Prostate gland (tissue), 2 donors: ENCODE results near the gene DOC2B.

ENCODE experiments used
- CTCF ChIP-seq, 4 experiments: fragments of 200-600 bp in 2 of 4; fragments of 450-650 bp in 2 of 4; sonication (generic) in 2 of 4; IDR thresholded peaks; 1 replicate in 3 of 4; 2 replicates in 1 of 4; pipeline ENCODE4 v1.5.1; 2016 to 2019; ENCODE audit warnings: antibody characterized with exemption in 4 of 4, mild to moderate bottlenecking in 2 of 4, moderate library complexity in 2 of 4
- POLR2A ChIP-seq: fragments of 450-650 bp; IDR thresholded peaks from one replicate; pipeline ENCODE4 v1.6.1; 2016; ENCODE audit warnings: antibody characterized with exemption, mild to moderate bottlenecking
- POLR2AphosphoS5 ChIP-seq: sonication (generic); formaldehyde crosslinking; IDR thresholded peaks from one replicate; pipeline ENCODE4 v1.6.1; 2017; ENCODE audit warnings: antibody characterized with exemption

GRCh38 chr17:182050-182751 lies 751 bp upstream of the DOC2B start:
- TF ChIP-seq POLR2A (no peak), CTCF (IDR thresholded peaks at IDR 0.05) (no peak), POLR2AphosphoS5 (no peak)
